ENCODE data around the gene PIAS2.
"Not testable (repeated sequence)": the region's sequence is repeated elsewhere in the genome, so short reads cannot be mapped to it uniquely, and the experiment has no call there.

The PIAS2 gene

DNA sequence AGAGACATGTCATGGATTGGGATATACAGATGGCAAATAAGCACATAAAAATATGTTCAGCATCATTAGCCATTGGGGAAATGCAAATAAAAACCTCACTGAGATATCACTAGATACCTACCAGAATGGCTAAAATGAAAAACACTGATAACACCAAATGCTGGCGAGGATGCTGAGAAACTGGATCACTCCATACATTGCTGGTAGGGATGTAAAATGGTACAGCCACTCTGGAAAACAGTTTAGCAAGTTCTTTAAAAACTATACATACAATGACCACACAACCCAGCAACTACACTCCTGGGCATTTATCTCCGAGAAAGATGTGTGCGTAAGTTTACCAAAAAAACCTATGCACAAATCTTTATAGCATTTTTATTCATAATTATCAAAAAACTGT is 13.9 kb downstream of the PIAS2 start:
- FAIRE-seq: no peak

DNA sequence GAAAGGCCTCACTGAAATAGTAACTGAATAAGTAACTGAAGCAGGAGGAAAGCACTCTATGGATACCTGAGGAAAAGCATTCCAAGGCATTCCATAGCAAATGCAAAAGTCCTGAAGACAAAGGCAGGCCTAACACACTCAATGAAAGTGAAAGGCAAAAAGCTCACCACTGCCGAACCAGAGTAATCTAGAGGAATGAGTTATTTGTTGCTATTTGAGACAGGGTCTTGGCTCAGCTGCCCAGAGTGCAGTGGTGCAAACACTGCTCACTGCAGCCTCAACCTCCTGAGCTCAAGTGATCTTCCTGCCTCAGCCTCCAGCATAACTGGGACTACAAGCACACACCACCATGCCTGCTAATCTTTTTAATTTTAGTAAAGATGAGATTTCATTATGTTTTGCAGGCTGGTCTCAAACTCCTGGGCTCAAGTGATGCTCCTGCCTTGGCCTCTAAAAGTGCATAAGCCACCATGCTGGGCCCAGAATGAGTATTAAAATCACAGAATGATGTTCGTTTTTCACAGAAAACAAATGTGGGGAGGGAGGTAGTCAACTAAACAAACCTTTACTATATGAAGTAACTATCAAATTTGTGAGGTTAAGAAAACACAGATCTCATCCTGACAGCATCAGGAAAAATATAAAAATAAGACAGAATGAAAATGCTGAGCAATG is 17.9 kb downstream of the PIAS2 start:
- FAIRE-seq: no peak

DNA sequence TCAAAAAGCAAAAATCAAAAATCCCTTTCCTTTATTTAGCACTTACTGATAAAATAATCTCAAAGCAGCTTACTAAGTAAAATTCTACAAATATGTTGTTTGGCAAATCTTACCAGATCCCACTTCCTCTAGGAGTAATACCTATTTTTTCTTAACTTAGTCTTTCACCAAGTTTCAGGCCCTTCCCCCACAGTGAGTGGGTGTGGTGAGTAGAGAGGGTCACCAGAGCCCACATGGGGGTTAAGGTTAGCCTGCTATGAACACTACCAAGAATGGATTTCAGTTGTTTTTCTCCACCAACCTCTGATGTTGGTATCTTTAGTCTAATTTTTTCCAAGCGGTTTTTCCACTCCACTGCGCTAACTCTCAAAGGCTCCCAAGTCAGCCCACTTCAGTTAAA is 23.2 kb downstream of the PIAS2 start:
- no peak for FAIRE-seq

DNA sequence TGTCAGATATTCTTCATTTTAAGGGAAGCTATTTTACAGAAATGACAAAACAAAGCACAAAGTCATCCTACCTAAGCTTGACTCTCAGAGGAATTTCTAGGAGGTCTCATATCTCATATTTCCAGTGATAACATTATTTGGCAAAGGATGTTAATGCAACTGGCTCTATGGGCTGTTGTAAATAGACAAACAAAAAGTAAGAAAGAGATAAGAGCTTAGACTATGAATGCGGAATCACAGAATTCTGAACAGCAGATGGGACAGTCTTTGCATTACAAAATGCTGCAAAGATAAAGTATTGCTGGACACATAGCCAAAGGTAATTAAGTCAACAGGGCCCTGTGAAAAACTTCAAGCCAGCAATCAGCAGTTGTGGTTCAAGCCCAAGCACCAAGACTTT is 23.9 kb downstream of the PIAS2 start:
- no peak for FAIRE-seq

DNA sequence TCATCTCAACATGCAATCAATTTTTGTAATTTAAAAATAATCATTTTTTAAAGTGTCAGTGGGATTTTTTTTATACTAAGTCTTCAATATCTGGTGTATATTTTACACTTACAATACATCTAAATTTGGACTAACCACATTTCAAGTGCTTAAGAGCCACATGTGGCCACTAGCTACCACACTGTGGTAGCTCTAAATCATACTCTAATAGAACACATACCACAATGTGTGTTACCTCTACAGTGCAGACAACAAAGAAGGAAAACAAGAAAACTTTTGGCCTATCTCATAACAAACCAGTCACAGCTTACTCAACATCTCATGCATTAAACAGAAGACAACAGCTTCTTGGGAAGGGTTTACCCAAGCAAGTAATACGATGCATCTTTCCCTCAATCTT is 24.5 kb downstream of the PIAS2 start:
- FAIRE-seq: no peak

DNA sequence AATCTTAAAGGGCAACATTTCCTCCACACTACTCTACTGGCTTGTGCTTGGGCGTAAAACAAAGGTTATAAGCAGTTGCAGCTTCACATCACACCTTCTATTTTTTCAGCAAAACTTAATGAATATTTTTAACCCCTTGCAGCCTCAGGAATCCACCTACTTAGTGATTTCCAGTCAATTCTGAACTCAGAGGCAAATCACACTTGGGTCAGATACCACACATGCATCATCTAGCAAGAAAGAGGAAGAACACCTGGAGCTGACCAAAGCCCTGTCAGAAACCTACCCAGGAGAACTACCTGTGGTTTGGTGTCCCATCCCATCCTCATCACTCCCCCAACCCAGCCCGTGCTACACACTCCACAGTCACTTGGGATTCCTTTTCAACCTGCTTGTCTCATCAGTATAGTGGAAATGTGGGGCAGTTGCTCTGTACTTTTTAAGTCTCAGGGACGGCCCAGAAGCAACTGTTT is 25.5 kb downstream of the PIAS2 start:
- no peak for FAIRE-seq

DNA sequence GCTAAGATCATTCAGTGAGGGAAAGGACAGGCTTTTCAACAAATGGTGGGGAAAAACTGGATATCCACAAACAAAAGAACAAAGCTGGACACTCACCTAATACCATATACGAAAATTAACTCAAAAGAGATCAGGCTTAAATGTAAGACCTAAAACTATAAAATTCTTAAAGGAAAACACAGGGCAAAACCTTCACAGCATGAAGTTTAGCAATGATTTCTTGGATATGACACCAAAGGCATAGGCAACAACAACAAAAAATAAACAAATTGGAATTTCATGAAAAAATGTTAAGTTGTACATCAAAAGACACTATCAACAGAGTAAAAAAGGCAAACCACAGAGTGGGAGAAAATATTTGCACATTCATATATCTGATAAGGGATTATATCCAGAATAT is 28.3 kb downstream of the PIAS2 start:
- FAIRE-seq: no peak

DNA sequence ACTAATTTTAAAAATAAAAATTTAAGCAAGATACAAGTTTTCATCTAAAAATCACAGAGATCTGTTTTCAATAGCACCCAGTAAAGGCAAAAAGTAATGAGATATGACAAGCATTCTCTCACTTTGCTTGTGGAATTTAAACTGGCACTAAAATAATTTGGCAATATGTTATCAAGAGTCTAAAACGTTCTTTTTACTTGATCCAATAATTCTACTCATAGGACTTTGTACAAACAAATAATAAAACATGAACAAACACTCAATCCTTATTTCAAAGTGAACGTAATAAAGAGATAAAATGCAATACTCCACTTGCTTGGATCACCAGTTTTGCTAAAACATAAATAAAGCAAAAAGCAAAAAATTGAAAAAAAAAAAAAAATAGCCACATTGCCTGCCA is 30.4 kb downstream of the PIAS2 start:
- FAIRE-seq: no peak

DNA sequence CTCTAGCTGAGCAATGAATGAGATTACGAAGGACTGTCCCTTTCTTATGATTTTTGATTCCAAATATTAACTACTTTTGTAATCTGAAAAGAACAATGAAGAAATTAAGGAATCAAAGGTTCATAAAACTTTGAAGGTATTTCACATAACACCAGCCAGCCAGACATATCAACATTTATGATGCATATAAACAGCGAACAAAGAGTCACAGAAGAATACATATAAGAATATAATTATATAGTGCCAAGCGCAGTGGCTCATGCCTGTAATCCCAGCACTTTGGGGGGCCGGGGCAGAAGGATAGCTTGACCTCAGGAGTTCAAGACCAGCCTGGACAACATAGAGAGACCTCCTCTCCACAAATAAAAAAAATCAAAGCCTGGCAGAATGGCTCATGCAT is 34.1 kb downstream of the PIAS2 start:
- no peak for FAIRE-seq

DNA sequence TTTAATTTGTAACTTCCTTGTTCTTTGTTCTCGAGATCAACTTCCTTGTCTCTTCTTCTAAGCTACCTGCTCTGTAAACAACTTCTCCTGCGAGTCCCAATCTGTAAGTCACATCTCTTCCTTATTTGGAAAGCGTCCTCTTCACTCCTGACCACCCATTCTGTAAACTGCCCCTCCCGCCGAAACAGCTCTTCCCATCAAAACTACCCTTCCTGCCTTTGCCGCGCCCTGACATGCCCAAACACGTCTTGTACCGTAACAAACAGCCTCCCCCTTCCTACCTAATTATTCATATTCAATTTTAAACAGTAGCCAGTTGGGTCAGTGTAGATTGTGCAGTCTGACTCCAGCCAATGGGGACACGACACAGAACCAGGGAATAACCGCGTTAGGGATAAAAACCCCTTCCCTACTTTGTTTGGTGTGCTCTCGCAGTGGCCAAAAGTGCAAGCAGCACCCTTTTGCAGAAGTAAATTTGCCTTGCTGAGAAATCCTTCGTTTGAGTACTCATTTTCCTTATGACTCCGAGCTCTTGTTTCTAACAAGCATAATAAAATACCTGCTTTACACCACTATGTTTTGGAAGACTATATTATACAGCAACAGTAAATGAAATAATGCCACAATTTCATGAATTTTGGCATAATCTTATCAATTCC is 39.8 kb downstream of the PIAS2 start:
- FAIRE-seq: no peak

DNA sequence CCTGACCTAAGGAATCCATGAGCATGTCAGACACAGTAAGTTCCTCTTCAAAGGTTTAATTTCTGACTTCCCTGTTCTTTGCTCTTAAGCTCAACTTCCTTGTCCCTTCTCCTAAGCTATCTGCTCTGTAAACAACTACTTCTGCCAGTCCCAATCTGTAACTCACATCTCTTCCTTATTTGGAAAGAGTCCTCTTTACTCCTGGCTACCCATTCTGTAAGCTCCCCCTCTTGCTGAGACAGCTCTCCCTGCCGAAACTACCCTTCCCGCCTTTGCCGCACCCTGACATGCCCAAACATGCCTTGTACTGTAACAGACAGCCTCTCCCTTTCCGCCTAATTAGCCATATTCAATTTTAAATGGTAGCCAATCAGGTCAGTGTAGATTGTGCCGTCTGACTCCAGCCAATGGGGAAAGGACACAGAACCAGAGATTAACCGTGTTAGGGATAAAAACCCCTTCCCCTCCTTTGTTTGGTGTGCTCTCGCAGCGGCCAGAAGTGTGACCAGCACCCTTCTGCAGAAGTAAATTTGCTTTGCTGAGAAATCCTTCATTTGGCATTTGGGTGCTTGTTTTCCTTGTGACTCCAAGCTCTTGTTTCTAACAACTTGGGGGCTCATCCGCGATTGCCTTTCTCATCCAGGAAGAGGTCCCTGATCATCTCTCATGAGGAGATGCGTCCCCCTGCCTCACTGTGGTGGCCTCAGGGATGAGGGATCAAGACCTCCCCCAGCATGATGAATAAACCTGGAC is 49.0 kb downstream of the PIAS2 start:
- FAIRE-seq: no peak

DNA sequence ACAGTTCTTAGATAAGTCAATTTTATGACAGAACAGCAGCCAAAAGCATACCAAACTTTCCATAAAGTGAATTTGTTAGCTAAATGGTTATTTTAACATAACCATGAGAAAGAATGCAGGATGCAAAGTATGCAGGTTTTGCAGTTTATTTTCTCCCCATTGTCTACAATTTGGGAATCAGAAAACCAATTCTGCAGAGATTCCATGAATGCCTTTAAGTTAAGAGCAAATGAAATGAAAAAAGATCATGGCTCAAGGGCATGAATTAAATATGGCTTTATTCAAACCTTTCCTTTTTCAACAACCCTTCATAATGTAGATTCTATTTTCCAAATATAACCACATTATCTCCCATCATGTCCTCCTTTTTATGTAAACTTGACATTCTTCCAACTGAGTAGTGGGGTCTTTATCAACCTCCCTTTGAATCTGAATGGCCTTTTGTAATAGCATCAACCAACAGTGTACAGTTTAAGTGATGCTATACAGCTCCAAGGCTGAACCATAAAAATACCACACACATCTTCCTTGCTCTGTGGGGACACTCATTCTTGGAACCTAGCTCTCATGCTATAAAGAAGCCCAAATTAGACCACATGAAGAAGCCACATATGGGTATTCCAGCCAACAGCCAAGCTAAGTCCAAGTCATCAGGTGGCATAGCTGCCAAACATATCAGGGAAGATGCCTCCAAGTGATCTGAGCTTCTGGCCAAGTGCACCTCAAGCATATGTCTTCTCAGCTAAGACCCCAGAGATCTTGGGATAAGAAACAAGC is 49.8 kb downstream of the PIAS2 start:
- no peak for FAIRE-seq

DNA sequence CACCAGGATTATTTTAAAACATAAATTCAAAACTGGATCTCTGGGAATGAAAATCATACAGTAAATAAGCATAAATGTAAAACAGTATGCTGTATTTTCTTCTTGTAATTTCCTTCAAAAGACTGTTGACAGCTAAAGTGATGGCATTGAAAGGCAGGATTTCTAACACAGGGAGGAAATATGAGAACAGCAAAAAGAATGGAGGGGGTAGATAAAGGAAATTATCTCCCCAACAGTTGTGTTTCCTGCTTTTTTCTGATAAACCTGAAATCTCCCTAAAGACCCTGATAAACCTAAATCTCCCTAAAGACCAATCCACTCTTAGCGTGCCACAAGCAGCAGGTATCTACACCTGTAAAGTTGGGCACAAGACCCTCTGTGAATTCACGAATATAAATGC is 50.8 kb downstream of the PIAS2 start:
- no peak for FAIRE-seq

DNA sequence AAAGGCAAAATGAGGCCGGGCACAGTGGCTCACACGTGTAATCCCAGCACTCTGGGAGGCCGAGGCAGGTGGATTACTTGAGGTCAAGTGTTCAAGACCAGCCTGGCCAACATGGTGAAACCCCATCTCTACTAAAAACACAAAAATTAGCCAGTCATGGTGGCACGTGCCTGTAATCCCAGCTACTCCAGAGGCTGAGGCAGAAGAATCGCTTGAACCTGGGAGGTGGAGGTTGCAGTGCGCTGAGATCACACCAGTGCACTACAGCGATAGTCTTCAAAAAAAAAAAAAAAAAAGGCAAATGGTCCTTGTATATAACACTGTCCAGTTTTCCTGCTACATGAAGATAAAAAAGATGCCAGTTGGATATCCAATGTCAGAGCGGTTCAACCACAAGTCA is 52.1 kb downstream of the PIAS2 start:
- not testable (repeated sequence) for FAIRE-seq

DNA sequence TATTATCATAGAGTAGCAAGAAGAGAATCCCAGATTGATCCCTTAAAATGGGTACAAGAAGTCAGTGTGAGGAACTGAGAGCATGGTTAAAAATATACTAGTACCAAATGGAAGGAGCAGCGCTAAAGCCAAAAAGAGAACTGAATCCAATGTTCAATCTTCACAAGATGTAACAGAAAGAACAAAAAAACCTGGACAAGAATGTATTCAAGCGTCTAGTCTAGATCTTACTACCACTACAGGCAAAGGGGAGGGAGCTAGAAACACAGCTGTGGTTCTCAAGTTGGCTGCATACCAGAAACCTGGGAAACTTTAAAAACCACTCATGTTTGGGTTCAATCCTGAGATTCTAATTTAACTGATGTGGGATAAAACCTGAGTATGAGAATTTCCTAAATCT is 57.5 kb downstream of the PIAS2 start:
- no peak for FAIRE-seq

DNA sequence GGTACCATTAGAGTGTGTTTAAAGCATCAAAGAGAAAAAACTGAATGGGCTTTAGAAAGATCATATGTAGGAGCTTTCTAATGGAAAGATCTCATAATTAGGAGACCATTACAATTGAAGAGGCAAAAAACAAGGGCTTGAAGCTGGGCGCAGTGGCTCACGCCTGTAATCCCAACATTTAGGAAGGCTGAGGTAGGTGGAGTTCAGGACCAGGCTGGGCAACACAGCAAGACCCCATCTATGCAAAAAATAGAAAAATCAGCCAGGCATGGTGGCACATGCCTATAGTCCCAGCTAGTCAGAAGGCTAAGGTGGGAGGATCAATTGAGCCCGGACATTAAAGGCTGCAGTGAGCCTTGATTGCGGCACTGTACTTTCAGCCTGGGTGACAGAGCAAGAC is 59.0 kb downstream of the PIAS2 start:
- FAIRE-seq: no peak

DNA sequence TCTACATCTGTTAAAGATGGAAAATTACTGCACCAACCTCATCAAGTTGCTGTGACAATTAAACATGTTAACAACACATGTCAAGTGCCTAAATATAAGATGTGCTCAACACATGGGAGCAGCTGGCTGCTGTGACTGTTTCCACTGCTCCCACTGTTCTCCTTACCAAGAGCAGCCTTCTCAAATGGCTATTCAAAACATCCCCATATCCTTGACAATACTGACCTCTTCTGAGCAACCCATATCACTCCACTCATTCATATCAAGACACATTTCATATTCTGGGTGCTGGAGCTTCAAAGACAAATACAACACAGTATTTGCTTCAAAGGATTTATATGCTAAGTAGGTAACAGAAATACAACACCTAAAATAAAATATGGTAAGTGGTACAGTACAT is 60.3 kb downstream of the PIAS2 start:
- no peak for FAIRE-seq

DNA sequence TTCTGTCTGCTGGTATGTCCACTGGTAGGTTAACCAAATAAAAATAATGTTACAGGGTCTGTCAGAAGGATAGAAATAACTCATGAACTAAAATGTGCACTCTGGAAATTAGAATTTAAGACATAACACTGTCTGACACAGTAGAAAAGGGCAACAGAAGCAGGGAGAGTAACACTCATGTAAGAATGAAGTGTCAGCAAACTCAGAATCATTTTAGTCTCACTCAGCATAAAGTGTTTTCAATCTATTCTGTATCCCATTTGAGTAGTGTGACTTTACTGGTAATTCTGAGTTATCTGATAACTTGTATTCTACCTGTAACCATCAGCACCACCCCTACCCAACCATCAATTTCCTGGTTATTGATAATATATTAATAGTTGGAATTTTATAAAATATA is 68.3 kb downstream of the PIAS2 start:
- FAIRE-seq: no peak

DNA sequence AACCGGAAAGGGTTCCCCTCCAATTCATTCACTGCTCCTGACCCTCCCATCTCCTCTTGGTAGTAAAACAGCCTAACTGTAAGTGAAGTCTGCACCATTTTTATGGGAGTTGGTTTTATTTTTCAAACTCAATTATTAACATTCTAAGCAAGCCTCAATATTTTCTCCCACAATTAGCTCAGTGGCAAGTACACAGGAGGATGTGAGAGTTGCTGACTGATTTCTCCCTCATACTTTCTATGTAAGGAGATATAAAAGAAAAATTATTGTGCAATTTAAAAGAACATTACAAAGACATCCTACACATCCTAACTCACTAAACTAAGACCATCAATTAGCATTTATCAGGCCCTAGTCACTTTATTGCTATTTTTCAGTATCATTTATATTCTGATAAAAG is 73.9 kb downstream of the PIAS2 start:
- no peak for FAIRE-seq

DNA sequence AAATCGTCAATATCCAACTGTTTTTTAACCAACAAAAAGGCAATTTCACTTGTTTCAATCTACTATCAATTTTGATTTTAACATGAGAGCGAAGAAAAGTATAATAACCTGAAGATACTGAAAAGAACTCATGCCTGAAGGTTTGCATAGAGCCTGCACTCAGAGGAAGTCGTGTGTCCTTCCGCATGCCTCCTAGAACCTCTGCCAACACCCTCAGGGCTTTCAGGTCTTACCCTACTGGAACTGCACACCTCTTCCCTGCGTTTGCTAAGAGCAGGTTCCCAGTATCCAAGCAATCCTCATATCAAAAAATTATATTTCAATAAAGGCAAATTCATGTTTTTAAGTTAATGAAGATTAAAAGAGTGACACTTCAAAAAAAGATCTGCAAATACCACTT is 74.7 kb downstream of the PIAS2 start:
- FAIRE-seq: no peak

DNA sequence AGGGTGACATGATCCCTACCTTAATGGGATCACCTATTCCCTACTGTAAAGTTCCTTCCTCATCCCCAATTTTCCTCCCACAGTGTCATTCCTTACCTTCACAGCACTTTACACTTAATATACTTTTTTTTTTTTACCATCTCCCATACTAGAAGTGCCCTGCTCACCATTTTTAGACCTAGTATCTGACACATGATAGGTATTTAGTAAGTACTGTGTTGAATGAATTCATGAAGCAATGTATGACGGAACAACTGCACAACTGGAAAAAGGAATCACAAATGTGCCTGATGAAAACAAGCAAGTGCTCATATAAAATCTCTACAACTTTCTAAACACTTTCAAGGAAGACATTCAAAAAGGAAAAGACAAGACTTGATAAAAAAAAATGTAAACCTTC is 83.4 kb downstream of the PIAS2 start:
- no peak for FAIRE-seq

DNA sequence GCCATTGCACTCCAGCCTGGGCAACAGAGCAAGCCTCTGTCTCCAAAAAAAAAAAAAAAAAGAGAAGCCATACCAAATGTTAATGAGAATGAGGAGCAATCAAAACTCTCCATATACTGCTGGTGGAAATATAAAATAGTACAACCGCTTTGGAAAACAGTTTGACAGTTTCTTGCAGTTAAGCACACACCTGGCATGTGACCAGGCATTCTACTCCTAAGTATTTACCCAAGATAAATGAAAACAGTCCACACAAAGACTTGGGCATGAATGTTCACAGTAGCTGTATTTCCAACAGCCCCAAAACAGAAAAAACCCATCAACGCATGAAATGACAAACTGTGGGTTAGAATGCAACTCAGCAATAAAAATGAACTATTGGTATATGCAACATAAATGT is 84.5 kb downstream of the PIAS2 start:
- FAIRE-seq: no peak

DNA sequence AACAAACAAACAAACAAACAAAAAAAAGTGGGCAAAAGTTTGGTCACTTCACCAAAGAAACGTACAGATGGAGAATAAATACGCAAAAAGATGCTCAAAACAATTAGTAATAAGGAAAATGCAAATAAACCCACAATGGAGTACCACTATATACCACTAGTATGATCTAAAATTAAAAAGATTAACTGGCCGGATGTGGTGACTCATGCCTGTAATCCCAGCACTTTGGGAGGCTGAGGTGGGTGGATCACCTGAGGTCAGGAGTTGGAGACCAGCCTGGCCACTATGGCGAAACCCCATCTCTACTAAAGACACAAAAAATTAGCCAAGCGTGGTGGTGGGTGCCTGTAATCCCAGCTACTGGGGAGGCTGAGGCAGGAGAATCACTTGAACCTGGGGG is 84.9 kb downstream of the PIAS2 start:
- FAIRE-seq: not testable (repeated sequence)
